Loucy (cell line): ENCODE measurements around the gene DYNLT2.
A peak's percentile ranks its signal among the peaks of the same experiment; 100 is the strongest.
"Not testable (repeated sequence)": the region's sequence is repeated elsewhere in the genome, so short reads cannot be mapped to it uniquely, and the experiment has no call there.

Experiments
- H2AFZ ChIP-seq: fragments of 200-600 bp; sonication (generic); 2 replicates; pipeline ENCODE4 v1.6.0; 2016; ENCODE audit warnings: antibody characterized with exemption, mild to moderate bottlenecking, low read length, moderate library complexity
- H3F3A ChIP-seq: fragments of 200-600 bp; 2 replicates; pipeline ENCODE4 v1.6.0; 2016; ENCODE audit warnings: antibody characterized with exemption, low read depth, mild to moderate bottlenecking
- H3K27me3 ChIP-seq: fragments of 200-600 bp; sonication (generic); 2 replicates; pipeline ENCODE4 v1.6.1; 2014; ENCODE audit warnings: low read length, mild to moderate bottlenecking; ENCODE audit not compliant: insufficient read depth, poor library complexity, severe bottlenecking
- H3K36me3 ChIP-seq: fragments of 200-600 bp; sonication (generic); 2 replicates; pipeline ENCODE4 v1.6.1; 2016; ENCODE audit warnings: low read length; ENCODE audit not compliant: insufficient read depth
- H3K4me1 ChIP-seq: fragments of 200-600 bp; sonication (generic); 2 replicates; pipeline ENCODE4 v1.5.1; 2014; ENCODE audit warnings: low read length, mild to moderate bottlenecking; ENCODE audit not compliant: insufficient read depth, poor library complexity, severe bottlenecking
- H3K4me2 ChIP-seq: fragments of 200-600 bp; sonication (generic); 2 replicates; pipeline ENCODE4 v1.6.0; 2014; ENCODE audit warnings: antibody characterized with exemption, low read length, low read depth, mild to moderate bottlenecking; ENCODE audit not compliant: poor library complexity, severe bottlenecking
- H3K4me3 ChIP-seq: fragments of 200-600 bp; sonication (generic); 2 replicates; pipeline ENCODE4 v1.5.1; 2014; ENCODE audit warnings: low read length, mild to moderate bottlenecking, mixed read lengths; ENCODE audit not compliant: poor library complexity, severe bottlenecking
- H3K79me2 ChIP-seq: fragments of 200-600 bp; sonication (generic); 2 replicates; pipeline ENCODE4 v1.6.1; 2014; ENCODE audit warnings: low read length; ENCODE audit not compliant: insufficient read depth
- H3K9ac ChIP-seq: fragments of 200-600 bp; sonication (generic); 2 replicates; pipeline ENCODE4 v1.6.0; 2014; ENCODE audit warnings: mild to moderate bottlenecking, low read depth, low read length, moderate library complexity; ENCODE audit not compliant: poor library complexity, severe bottlenecking
- H3K9me2 ChIP-seq: fragments of 200-600 bp; sonication (generic); replicated peaks from 2 replicates; pipeline ENCODE4 v1.6.1; 2016; ENCODE audit warnings: low read depth, low read length, mixed read lengths
- H3K9me3 ChIP-seq: fragments of 200-600 bp; sonication (generic); 2 replicates; pipeline ENCODE4 v1.6.1; 2014; ENCODE audit warnings: mild to moderate bottlenecking, antibody characterized with exemption, low read length, low read depth; ENCODE audit not compliant: insufficient read depth
- H4K20me1 ChIP-seq: fragments of 200-600 bp; sonication (generic); 2 replicates; pipeline ENCODE4 v1.6.0; 2014; ENCODE audit warnings: antibody characterized with exemption, low read length, mild to moderate bottlenecking; ENCODE audit not compliant: insufficient read depth, poor library complexity, severe bottlenecking
- EZH2phosphoT487 ChIP-seq: fragments of 200-600 bp; IDR thresholded peaks from 2 replicates; pipeline ENCODE4 v1.6.1; 2018; ENCODE audit warnings: antibody characterized with exemption, mild to moderate bottlenecking, moderate library complexity, borderline replicate concordance
- TF ChIP-seq, protein P1 (sequence below): fragments of 200-600 bp; sonication (generic); conservative IDR thresholded peaks from 2 replicates; pipeline ENCODE4 v1.5.1; 2014; ENCODE audit warnings: mild to moderate bottlenecking, antibody characterized with exemption, low read length

The DYNLT2 gene

DNA sequence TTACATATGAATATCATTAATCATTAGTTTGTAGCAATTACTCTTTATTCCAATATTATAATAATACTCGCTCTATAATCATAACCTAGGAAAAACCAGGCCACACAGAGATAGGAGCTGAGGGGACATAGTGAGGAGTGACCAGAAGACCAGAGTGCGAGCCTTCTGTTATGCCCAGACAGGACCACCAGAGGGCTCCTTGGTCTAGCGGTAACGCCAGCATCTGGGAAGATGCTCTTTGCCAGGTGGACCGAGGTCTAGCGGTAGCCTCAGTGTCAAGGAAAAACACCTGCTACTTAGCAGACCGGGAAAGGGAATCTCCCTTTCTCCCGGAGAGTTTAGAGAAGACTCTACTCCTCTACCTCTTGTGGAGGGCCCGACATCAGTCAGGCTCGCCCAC is 54.3 kb downstream of the DYNLT2 start:
- TF ChIP-seq, protein P1, sequence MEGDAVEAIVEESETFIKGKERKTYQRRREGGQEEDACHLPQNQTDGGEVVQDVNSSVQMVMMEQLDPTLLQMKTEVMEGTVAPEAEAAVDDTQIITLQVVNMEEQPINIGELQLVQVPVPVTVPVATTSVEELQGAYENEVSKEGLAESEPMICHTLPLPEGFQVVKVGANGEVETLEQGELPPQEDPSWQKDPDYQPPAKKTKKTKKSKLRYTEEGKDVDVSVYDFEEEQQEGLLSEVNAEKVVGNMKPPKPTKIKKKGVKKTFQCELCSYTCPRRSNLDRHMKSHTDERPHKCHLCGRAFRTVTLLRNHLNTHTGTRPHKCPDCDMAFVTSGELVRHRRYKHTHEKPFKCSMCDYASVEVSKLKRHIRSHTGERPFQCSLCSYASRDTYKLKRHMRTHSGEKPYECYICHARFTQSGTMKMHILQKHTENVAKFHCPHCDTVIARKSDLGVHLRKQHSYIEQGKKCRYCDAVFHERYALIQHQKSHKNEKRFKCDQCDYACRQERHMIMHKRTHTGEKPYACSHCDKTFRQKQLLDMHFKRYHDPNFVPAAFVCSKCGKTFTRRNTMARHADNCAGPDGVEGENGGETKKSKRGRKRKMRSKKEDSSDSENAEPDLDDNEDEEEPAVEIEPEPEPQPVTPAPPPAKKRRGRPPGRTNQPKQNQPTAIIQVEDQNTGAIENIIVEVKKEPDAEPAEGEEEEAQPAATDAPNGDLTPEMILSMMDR, result peak; percentile 47
- not testable (repeated sequence) for H3K36me3 ChIP-seq, H3K9ac ChIP-seq, H3K9me2 ChIP-seq, H3K4me3 ChIP-seq, H4K20me1 ChIP-seq, H3K27me3 ChIP-seq, H2AFZ ChIP-seq, H3F3A ChIP-seq, H3K9me3 ChIP-seq, H3K4me2 ChIP-seq
- Histone ChIP-seq H3K4me1 (peaks cover 22% of the 10 kb centered on the region), H3K79me2 (peaks cover 19% of the 10 kb centered on the region)

DNA sequence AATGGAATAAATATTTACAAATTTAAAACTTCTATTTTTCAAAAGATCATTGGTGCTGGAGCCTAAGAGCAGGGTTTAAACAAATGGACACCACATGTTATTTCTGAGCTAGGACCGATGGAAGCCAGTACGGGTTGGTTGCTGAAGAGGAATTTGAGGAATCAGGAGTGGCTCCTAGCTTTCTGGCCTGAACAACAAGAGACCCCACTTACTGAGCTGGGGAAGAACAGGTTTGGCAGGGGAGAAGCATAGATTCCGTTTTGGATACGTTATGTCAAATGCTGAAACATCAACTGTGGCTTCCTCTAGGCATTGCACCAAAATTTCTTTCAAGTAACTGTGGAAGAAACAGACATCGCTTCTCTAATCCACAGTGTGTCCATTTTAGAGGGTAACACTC is 56.2 kb downstream of the DYNLT2 start:
- no peaks in the 10 kb centered on the region for H3K36me3 ChIP-seq
- H4K20me1 ChIP-seq, result no peaks in the 10 kb centered on the region
- H3K9me3 ChIP-seq, result peaks cover 6% of the 10 kb centered on the region; the same call in 1 of the 2 replicates
- no peak overlapping the region for H3K4me2 ChIP-seq
- H3F3A ChIP-seq, result no peaks in the 10 kb centered on the region
- H3K4me1 ChIP-seq, result peaks cover 7% of the 10 kb centered on the region
- no peak for TF ChIP-seq EZH2phosphoT487
- TF ChIP-seq, protein P1, result no peak
- no peak overlapping the region for H3K4me3 ChIP-seq
- no peak overlapping the region for H3K9ac ChIP-seq
- no peak overlapping the region for H2AFZ ChIP-seq
- H3K9me2 ChIP-seq, result no peaks in the 10 kb centered on the region
- H3K79me2 ChIP-seq, result peaks cover 3% of the 10 kb centered on the region; the same call in 1 of the 2 replicates
- H3K27me3 ChIP-seq, result no peaks in the 10 kb centered on the region

DNA sequence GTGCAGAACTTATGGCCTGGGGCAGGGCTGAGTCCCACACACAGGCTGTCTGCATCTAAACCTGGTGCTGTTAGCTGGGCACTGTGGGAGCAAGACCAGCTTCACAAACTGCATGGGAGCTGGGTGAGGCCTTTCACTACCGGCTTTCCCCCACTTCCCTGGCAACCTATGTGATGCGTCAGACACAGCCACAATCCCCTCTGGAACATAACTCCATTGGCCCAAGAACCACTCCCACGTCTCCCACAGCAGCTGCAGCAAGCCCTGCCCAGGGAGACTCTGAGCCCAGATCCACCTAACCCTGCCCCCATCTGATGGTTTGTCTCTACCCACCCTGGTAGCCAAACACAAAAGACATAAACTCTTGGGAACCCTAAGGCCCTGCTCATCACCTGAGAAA is 58.9 kb downstream of the DYNLT2 start:
- TF ChIP-seq EZH2phosphoT487, result no peak
- TF ChIP-seq, protein P1, result no peak
- no peaks in the 10 kb centered on the region for H3K79me2 ChIP-seq
- H3K4me1 ChIP-seq, result no peaks in the 10 kb centered on the region
- H3K9ac ChIP-seq, result no peak overlapping the region
- H3K36me3 ChIP-seq, result no peaks in the 10 kb centered on the region
- H4K20me1 ChIP-seq, result no peaks in the 10 kb centered on the region
- H3K9me3 ChIP-seq, result peaks cover 9% of the 10 kb centered on the region; the same call in 1 of the 2 replicates
- H3K4me3 ChIP-seq, result no peak overlapping the region
- no peaks in the 10 kb centered on the region for H3K9me2 ChIP-seq
- H3F3A ChIP-seq, result no peaks in the 10 kb centered on the region
- no peak overlapping the region for H3K4me2 ChIP-seq
- H3K27me3 ChIP-seq, result no peaks in the 10 kb centered on the region
- H2AFZ ChIP-seq, result no peak overlapping the region
